ENCODE data around the gene DDX19B.
"Not testable (repeated sequence)": the region's sequence is repeated elsewhere in the genome, so short reads cannot be mapped to it uniquely, and the experiment has no call there.

Gene DDX19B

GRCh38 chr16:70298988-70299938, at the start of gene DDX19B:
TSS of gene DDX19B (plus strand) at chr16:70299186. CDS start at chr16:70299298, 112 bp downstream.
- peak; percentile 57 for DNase-seq

DNA sequence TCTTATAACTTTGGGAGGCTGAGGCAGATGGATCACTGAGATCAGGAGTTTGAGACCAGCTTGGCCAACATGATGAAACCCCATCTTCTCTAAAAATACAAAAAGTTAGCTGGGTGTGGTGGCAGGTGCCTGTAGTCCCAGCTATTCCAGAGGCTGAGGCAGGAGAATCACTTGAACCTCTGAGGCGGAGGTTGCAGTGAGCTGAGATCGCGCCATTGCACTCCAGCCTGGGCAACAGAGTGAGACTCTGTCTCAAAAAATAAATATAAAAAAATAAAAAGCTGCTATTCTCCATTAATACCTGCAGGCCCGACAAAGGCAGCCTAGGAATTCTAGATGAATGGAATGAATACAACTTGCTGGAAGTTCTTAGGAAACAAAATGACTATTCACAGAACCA, 49.3 kb upstream of the DDX19B start:
- DNase-seq = not testable (repeated sequence)

- peak; percentile 19 for DNase-seq
Observed at GRCh38 chr16:70250748-70251628, 48.0 kb upstream of the DDX19B start.

DNA sequence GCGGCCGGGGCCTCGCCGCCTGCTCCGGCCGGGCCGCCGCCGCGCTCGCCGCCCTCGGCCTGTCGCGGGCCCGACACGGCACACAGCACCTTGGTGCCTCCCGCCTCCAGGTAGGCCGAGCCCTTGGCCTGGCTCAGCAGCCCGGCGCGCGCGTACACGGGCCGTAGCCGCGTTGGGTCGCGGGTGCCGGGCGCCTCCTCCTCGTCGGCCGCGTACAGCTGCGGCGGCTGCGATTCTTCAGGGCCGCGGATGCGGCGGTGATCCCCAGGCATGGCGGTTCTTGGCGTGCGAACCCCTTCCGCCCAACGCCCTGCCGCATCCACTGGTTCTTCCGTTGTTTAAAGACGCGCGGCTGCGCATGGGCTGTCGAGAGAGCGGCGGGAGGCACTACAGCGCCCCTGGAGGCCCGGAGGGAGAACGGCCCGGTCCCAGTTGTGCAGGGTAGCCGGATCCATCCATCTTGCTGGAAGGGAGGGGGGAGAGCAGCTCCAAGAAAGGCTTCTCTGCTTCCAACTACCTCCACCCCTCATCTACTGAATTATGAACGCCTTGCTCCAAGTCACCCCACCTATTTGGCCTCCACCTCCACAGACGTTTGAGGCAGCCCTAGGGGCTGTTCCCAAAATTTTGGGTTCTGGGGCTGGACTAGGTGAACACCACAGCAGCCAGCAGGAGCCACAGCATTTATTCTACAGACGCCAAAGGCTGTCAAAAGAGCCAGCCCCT, 47.2 kb upstream of the DDX19B start, which contains the start of gene EXOSC6:
TSS of gene EXOSC6 (minus strand) at position 312 of the 726 bp plus-strand sequence. CDS start at position 272, 40 bp downstream.
- peak; percentile 91 for DNase-seq

- DNase-seq = no peak
Observed at GRCh38 chr16:70252355-70252988, 46.5 kb upstream of the DDX19B start.

DNA sequence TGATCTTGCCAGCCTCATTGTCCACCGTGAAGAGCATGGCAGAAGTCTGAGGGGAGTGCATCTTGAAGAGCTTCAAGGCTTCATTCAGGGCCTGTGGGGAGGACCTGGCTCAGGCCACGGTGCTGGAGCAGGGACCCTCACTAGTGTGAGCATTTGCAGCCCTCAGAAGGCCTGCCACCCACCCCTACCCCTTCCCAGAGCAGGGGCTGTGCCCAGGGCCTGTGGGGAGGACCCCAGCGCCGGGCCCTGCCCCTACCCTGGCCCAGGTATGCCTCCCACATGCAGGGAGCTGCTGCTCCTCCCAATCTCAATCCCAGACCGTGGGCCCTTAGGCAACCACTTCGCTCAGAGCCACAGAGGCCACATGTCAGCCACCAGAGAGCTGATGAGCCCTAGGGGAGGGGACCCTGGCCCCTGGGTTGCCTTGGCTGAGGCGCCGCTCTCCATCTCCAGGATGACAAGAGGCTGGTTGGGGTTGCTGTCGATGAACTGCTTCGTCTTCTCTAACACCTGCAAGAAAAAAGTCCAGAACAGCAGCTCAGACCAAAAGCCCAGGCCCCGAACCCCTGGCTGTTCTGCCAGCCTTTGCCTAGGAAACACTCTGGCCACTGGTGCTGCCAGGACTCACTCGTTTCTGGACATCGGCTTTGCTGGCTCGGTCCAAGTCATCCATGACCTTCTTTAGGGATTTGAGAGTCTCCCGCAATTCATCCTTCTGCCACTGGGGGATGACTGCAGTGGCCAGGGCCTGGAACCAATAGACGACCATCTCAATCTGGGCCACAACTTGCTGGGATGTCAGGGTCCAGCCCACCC, 45.5 kb upstream of the DDX19B start:
- DNase-seq = peak; percentile 25

GRCh38 chr16:70254180-70254964, 44.6 kb upstream of the DDX19B start:
- DNase-seq = no peak

GRCh38 chr16:70254965-70255286, 44.1 kb upstream of the DDX19B start:
- DNase-seq = no peak

DNA sequence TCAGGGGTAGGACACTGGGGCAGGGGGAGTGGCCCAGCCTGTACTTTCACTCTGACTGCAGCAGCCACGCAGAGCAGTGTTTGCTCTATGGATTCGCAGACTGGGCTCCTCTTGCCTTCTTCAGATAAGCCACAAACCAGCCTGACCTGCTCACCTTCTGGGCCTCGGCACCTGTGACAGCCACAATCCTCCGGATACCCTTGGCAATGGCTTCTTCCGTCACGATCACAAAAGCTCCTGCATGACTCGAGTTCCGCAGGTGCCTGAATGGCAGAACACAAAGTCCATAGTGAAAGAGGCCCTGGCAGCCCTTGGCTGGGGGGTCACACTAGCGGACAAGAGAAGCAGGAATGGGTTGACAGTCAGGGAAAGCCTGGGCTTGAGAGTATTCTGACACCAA, 43.4 kb upstream of the DDX19B start:
- DNase-seq = no peak

DNA sequence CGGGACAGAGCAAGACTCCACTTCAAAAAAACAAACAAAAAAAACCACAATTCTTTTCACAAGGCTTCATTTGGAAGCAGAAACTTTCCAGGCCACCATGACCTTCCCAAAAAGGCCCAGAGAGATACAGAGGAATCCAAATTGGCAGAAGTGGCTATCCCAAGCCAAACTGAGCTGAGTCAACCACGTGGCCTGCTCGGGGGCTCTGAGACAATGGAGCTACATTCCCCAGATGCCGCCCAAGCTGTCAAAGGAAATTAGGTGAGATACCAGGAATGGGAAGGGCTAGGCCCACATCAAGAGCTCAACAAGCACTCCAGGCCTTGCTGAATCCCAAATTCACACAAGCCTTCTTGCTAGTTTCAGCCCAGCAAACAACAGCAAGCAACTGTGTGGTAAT, 41.6 kb upstream of the DDX19B start:
- no peak for DNase-seq

GRCh38 chr16:70258065-70258464, 40.9 kb upstream of the DDX19B start:
- DNase-seq = no peak

GRCh38 chr16:70258946-70259345, 40.0 kb upstream of the DDX19B start:
- DNase-seq = no peak

DNA sequence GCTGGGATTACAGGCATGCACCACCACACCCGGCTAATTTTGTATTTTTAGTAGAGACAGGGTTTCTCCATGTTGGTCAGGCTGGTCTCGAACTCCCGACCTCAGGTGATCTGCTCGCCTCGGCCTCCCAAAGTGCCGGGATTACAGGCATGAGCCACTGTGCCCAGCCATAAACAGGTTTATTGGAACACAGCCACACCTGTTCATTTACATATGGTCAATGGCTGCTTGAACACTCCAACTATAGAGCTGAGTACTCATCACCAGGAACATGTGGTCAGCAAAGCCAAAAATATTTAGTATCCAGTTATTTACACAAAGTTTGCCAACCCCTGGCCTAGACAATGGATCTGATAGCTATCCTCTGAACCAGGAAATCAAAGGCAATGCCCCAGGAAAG, 39.1 kb upstream of the DDX19B start:
- not testable (repeated sequence) for DNase-seq

- DNase-seq = no peak
Observed at GRCh38 chr16:70267516-70267915, 31.5 kb upstream of the DDX19B start.

GRCh38 chr16:70267922-70268321, 31.1 kb upstream of the DDX19B start:
- DNase-seq = not testable (repeated sequence)

GRCh38 chr16:70269471-70269870, 29.5 kb upstream of the DDX19B start:
- DNase-seq = no peak

DNA sequence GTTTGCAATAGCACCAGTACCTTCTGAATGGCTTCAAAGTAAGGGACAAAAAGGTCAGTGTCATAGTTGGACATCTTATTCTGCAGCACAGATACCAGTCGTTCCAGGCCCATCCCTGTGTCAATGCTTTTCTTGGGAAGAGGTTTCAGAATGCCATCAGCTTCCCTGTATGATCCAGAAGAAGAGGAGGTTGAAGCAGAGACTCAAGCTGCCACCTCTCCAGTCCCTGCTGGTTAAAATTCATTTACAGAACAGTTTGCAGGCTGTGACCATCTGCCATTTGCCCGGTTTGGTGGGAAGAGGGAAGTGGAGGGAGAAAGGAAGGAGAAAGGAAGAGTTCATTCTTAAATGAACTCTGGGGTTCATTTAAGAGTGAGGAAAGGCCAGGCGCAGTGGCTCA, 28.8 kb upstream of the DDX19B start:
- DNase-seq = no peak

GRCh38 chr16:70271696-70272095, 27.3 kb upstream of the DDX19B start:
- no peak for DNase-seq

- no peak for DNase-seq
Observed at GRCh38 chr16:70276392-70276791, 22.6 kb upstream of the DDX19B start.

- not testable (repeated sequence) for DNase-seq
Observed at GRCh38 chr16:70287304-70287971, 11.5 kb upstream of the DDX19B start.
